HCT116 (cell line): ENCODE results near the gene SAE1. TPM values are rescaled to one million over a fixed set of nuclear protein-coding genes. Genes with fewer than 3 reads are reported as not detected.

Experiments
- ATAC-seq: fragments of 200-7000 bp; cut with Tn5 transposase; 2 replicates; pipeline ENCODE4 v1.9.1; 2020; ENCODE audit warnings: mild to moderate bottlenecking, moderate library complexity
- BruUV-seq: library from RNA; stranded (reverse); fragments of 400-500 nt; replicated peaks from 2 replicates; lab custom pipeline; 2021; lab: Mats Ljungman, UMichigan
- CTCF ChIA-PET: fragments of 300-600 bp; sonication (Branson Sonifier 250); formaldehyde crosslinking; loops from one replicate; lab custom pipeline; 2021; ENCODE audit warnings: antibody characterized with exemption; lab: Charles Lee
- POLR2A ChIA-PET: fragments of 300-600, 350-600 bp; sonication (Branson Sonifier 250); formaldehyde crosslinking; loops from one replicate; lab custom pipeline; 2021; ENCODE audit warnings: antibody characterized with exemption; lab: Charles Lee
- RAD21 ChIA-PET, 2 experiments: fragments of 300-600 bp; sonication (Branson Sonifier 250); formaldehyde crosslinking; loops; one replicate each; lab custom pipeline; 2023; ENCODE audit warnings: low total read pairs in 2 of 2; ENCODE audit not compliant: uncharacterized antibody in 2 of 2, unreplicated experiment in 2 of 2, low non-redundant PET in 1 of 2; lab: Charles Lee
- DNase-seq: peaks from one replicate; pipeline ENCODE4 v3.0.0-alpha.2; 2010; ENCODE audit warnings: low read depth, low spot score
- H2AFZ ChIP-seq: fragments of 200-600 bp; shearing (Covaris generic), sonication (generic); 2 replicates; pipeline ENCODE4 v1.6.1; 2017; ENCODE audit warnings: low read depth, mixed run types, mixed read lengths, antibody characterized with exemption, low read length; ENCODE audit not compliant: poor library complexity, severe bottlenecking
- H3K27ac ChIP-seq: 2 replicates; pipeline ENCODE4 v1.5.1; 2012; ENCODE audit warnings: low read depth, low read length
- H3K27me3 ChIP-seq: fragments of 200-600 bp; sonication (generic); 2 replicates; pipeline ENCODE4 v1.6.1; 2016; ENCODE audit warnings: mixed run types, low read length, mixed read lengths; ENCODE audit not compliant: insufficient read depth
- H3K36me3 ChIP-seq, 2 experiments: fragments of 200-500 bp in 1 of 2; fragments of 200-600 bp in 1 of 2; sonication (Bioruptor generic) in 1 of 2; sonication (generic) in 1 of 2; 2 replicates each; pipeline versions ENCODE4 v1.5.1 to v1.6.1; 2014 to 2016; ENCODE audit warnings: low read length in 2 of 2, inconsistent platforms in 1 of 2, mixed read lengths in 1 of 2, mixed run types in 1 of 2; ENCODE audit not compliant: insufficient read depth in 2 of 2, control insufficient read depth in 1 of 2
- H3K4me1 ChIP-seq, 2 experiments: fragments of 200-600 bp in 1 of 2; sonication (generic) in 1 of 2; 2 replicates each; pipeline versions ENCODE4 v1.5.1 to v1.6.1; 2012 to 2017; ENCODE audit warnings: low read length in 2 of 2, inconsistent platforms in 1 of 2, mild to moderate bottlenecking in 1 of 2, mixed read lengths in 1 of 2, mixed run types in 1 of 2, moderate library complexity in 1 of 2; ENCODE audit not compliant: insufficient read depth in 2 of 2, control insufficient read depth in 1 of 2
- H3K4me2 ChIP-seq: fragments of 200-600 bp; sonication (generic); 2 replicates; pipeline ENCODE4 v1.6.1; 2017; ENCODE audit warnings: mixed run types, low read length, mixed read lengths
- H3K4me3 ChIP-seq, 2 experiments: fragments of 200-600 bp in 1 of 2; sonication (generic) in 1 of 2; replicated peaks in 1 of 2; 2 replicates each; pipeline ENCODE4 v1.5.1; 2011 to 2016; ENCODE audit warnings: low read length in 2 of 2, control low read depth in 1 of 2, low read depth in 1 of 2, mild to moderate bottlenecking in 1 of 2, mixed read lengths in 1 of 2, mixed run types in 1 of 2
- H3K79me2 ChIP-seq: fragments of 200-600 bp; sonication (generic); 2 replicates; pipeline ENCODE4 v1.6.1; 2017; ENCODE audit warnings: mild to moderate bottlenecking, mixed run types, low read length, moderate library complexity, mixed read lengths; ENCODE audit not compliant: insufficient read depth
- H3K9ac ChIP-seq: fragments of 200-600 bp; sonication (generic); 2 replicates; pipeline ENCODE4 v1.6.1; 2016; ENCODE audit warnings: low read length, mixed read lengths
- H3K9me2 ChIP-seq: fragments of 200-600 bp; sonication (generic), shearing (Covaris generic); 2 replicates; pipeline ENCODE4 v1.6.1; 2017; ENCODE audit warnings: mixed run types, mild to moderate bottlenecking, moderate library complexity; ENCODE audit not compliant: insufficient read depth
- H3K9me3 ChIP-seq, 2 experiments: fragments of 200-500 bp in 1 of 2; fragments of 200-600 bp in 1 of 2; sonication (Bioruptor generic) in 1 of 2; sonication (generic) in 1 of 2; 2 replicates each; pipeline ENCODE4 v1.6.1; 2014 to 2017; ENCODE audit warnings: low read length in 2 of 2, mixed read lengths in 2 of 2, inconsistent platforms in 1 of 2, low read depth in 1 of 2, mild to moderate bottlenecking in 1 of 2, mixed run types in 1 of 2, moderate library complexity in 1 of 2; ENCODE audit not compliant: control insufficient read depth in 1 of 2, insufficient read depth in 1 of 2
- H4K20me1 ChIP-seq: fragments of 200-600 bp; sonication (generic), shearing (Covaris generic); 2 replicates; pipeline ENCODE4 v1.6.1; 2017; ENCODE audit warnings: mixed run types, mild to moderate bottlenecking, moderate library complexity; ENCODE audit not compliant: insufficient read depth
- EZH2 ChIP-seq: fragments of 200-600 bp; sonication (generic); IDR thresholded peaks from 2 replicates; pipeline ENCODE4 v1.6.1; 2017; ENCODE audit warnings: antibody characterized with exemption, mixed run types
- EZH2phosphoT487 ChIP-seq: fragments of 200-600 bp; IDR thresholded peaks from 2 replicates; pipeline ENCODE4 v1.6.1; 2018; ENCODE audit warnings: antibody characterized with exemption, borderline replicate concordance
- FOSL1 ChIP-seq: IDR thresholded peaks from 2 replicates; pipeline ENCODE4 v1.6.1; 2012; ENCODE audit warnings: low read depth
- MAX ChIP-seq: IDR thresholded peaks from 2 replicates; pipeline ENCODE4 v1.6.1; 2012
- POLR2A ChIP-seq: IDR thresholded peaks from 2 replicates; pipeline ENCODE4 v1.7.0; 2011; ENCODE audit warnings: borderline replicate concordance; ENCODE audit not compliant: insufficient read depth, insufficient read length; ENCODE audit errors: extremely low read depth
- SIN3A ChIP-seq: IDR thresholded peaks from 2 replicates; pipeline ENCODE4 v1.6.1; 2012; ENCODE audit warnings: low read depth
- SRF ChIP-seq: IDR thresholded peaks from 2 replicates; pipeline ENCODE4 v1.6.1; 2012; ENCODE audit warnings: low read depth
- YY1 ChIP-seq: IDR thresholded peaks from 2 replicates; pipeline ENCODE4 v1.6.1; 2011; ENCODE audit warnings: low read length, low read depth, moderate library complexity, mild to moderate bottlenecking; ENCODE audit not compliant: insufficient replicate concordance; ENCODE audit errors: extremely low read depth
- ZNF274 ChIP-seq: fragments of 200-500 bp; sonication (Bioruptor generic); IDR thresholded peaks from 2 replicates; pipeline ENCODE4 v1.6.1; 2014; ENCODE audit warnings: mild to moderate bottlenecking, low read depth, low read length, inconsistent platforms
- intact Hi-C: fragments of 100-400 bp; cut with micrococcal nuclease; formaldehyde crosslinking; loops from 2 replicates; pipeline ENCODE4 v1.10.0; 2022
- total RNA-seq: library from RNA; stranded (reverse); gene quantifications from one replicate; pipeline ENCODE4 v1.2.1, GENCODE V29; 2021; ENCODE audit not compliant: unreplicated experiment
- TF ChIP-seq, protein P1 (sequence below), 3 experiments: fragments of 200-600 bp in 1 of 3; sonication (generic) in 1 of 3; IDR thresholded peaks in 2 of 3; conservative IDR thresholded peaks in 1 of 3; 2 replicates each; pipeline ENCODE4 v1.5.1; 2012 to 2017; ENCODE audit warnings: low read depth in 2 of 3, low read length in 2 of 3, antibody characterized with exemption in 1 of 3, borderline replicate concordance in 1 of 3, control low read depth in 1 of 3, mild to moderate bottlenecking in 1 of 3, mixed read lengths in 1 of 3, mixed run types in 1 of 3, moderate library complexity in 1 of 3; ENCODE audit not compliant: insufficient read depth in 1 of 3
- TF ChIP-seq, protein P2 (sequence below): IDR thresholded peaks from 2 replicates; pipeline ENCODE4 v1.6.1; 2012; ENCODE audit warnings: low read depth
- TF ChIP-seq, protein P3 (sequence below): IDR thresholded peaks from 2 replicates; pipeline ENCODE4 v1.6.1; 2011; ENCODE audit warnings: mild to moderate bottlenecking, low read length, moderate library complexity; ENCODE audit not compliant: insufficient replicate concordance; ENCODE audit errors: extremely low read depth

SAE1 gene
- total RNA-seq, 1 experiment from 2014 or later: 213 TPM

GRCh38 chr19:47230054-47230920, 99.7 kb downstream of the SAE1 start:
- Histone ChIP-seq H3K4me3 (peak overlapping the region; percentile 76 to 78), H3K9ac (peak overlapping the region; percentile 87), H4K20me1 (no peaks in the 10 kb centered on the region), H3K36me3 (no peaks in the 10 kb centered on the region), H3K4me2 (peak overlapping the region; percentile 100), H3K27ac (peak overlapping the region; percentile 97; the same call in 1 of the 2 replicates), H3K79me2 (peaks cover 22% of the 10 kb centered on the region), H3K4me1 (peaks cover 33 to 72% of the 10 kb centered on the region in 2 experiments), H3K27me3 (no peaks in the 10 kb centered on the region), H2AFZ (no peak overlapping the region), H3K9me2 (no peaks in the 10 kb centered on the region), H3K9me3 (no peaks in the 10 kb centered on the region)
- intact Hi-C loops: no loop called here
- ATAC-seq: peak; percentile 2; the same call in 1 of the 2 replicates
- ChIA-PET POLR2A (interaction anchor here (1.1 kb wide), 1 partner anchor 14 kb away, joined by 3 read pairs; no protein-coding TSS in a partner anchor), RAD21 (no interaction called here), CTCF (no interaction called here)
- BruUV-seq: no TSS peak
- DNase-seq: no peak
- TF ChIP-seq EZH2 (no peak), YY1 (no peak), SIN3A (peak; percentile 57; the same call in 1 of the 2 replicates), EZH2phosphoT487 (no peak), SRF (no peak), POLR2A (no peak), MAX (peak; percentile 76), FOSL1 (no peak), ZNF274 (no peak)
- TF ChIP-seq, protein P1, sequence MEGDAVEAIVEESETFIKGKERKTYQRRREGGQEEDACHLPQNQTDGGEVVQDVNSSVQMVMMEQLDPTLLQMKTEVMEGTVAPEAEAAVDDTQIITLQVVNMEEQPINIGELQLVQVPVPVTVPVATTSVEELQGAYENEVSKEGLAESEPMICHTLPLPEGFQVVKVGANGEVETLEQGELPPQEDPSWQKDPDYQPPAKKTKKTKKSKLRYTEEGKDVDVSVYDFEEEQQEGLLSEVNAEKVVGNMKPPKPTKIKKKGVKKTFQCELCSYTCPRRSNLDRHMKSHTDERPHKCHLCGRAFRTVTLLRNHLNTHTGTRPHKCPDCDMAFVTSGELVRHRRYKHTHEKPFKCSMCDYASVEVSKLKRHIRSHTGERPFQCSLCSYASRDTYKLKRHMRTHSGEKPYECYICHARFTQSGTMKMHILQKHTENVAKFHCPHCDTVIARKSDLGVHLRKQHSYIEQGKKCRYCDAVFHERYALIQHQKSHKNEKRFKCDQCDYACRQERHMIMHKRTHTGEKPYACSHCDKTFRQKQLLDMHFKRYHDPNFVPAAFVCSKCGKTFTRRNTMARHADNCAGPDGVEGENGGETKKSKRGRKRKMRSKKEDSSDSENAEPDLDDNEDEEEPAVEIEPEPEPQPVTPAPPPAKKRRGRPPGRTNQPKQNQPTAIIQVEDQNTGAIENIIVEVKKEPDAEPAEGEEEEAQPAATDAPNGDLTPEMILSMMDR (IDR thresholded peaks at IDR 0.05 in 2 of 3, conservative IDR thresholded peaks at IDR 0.05 in 1 of 3; ENCODE audit: borderline replicate concordance in 1 of 3, insufficient read depth in 1 of 3, low read depth in 2 of 3, low read length in 2 of 3): peak in 2 of 3 experiments; percentile 66 to 75; a peak in 4 of 6 replicates
- TF ChIP-seq, protein P2, sequence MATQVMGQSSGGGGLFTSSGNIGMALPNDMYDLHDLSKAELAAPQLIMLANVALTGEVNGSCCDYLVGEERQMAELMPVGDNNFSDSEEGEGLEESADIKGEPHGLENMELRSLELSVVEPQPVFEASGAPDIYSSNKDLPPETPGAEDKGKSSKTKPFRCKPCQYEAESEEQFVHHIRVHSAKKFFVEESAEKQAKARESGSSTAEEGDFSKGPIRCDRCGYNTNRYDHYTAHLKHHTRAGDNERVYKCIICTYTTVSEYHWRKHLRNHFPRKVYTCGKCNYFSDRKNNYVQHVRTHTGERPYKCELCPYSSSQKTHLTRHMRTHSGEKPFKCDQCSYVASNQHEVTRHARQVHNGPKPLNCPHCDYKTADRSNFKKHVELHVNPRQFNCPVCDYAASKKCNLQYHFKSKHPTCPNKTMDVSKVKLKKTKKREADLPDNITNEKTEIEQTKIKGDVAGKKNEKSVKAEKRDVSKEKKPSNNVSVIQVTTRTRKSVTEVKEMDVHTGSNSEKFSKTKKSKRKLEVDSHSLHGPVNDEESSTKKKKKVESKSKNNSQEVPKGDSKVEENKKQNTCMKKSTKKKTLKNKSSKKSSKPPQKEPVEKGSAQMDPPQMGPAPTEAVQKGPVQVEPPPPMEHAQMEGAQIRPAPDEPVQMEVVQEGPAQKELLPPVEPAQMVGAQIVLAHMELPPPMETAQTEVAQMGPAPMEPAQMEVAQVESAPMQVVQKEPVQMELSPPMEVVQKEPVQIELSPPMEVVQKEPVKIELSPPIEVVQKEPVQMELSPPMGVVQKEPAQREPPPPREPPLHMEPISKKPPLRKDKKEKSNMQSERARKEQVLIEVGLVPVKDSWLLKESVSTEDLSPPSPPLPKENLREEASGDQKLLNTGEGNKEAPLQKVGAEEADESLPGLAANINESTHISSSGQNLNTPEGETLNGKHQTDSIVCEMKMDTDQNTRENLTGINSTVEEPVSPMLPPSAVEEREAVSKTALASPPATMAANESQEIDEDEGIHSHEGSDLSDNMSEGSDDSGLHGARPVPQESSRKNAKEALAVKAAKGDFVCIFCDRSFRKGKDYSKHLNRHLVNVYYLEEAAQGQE: no peak
- TF ChIP-seq, protein P3, sequence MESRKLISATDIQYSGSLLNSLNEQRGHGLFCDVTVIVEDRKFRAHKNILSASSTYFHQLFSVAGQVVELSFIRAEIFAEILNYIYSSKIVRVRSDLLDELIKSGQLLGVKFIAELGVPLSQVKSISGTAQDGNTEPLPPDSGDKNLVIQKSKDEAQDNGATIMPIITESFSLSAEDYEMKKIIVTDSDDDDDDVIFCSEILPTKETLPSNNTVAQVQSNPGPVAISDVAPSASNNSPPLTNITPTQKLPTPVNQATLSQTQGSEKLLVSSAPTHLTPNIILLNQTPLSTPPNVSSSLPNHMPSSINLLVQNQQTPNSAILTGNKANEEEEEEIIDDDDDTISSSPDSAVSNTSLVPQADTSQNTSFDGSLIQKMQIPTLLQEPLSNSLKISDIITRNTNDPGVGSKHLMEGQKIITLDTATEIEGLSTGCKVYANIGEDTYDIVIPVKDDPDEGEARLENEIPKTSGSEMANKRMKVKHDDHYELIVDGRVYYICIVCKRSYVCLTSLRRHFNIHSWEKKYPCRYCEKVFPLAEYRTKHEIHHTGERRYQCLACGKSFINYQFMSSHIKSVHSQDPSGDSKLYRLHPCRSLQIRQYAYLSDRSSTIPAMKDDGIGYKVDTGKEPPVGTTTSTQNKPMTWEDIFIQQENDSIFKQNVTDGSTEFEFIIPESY: no peak
